ENCODE data around the gene AEBP1.

DNA sequence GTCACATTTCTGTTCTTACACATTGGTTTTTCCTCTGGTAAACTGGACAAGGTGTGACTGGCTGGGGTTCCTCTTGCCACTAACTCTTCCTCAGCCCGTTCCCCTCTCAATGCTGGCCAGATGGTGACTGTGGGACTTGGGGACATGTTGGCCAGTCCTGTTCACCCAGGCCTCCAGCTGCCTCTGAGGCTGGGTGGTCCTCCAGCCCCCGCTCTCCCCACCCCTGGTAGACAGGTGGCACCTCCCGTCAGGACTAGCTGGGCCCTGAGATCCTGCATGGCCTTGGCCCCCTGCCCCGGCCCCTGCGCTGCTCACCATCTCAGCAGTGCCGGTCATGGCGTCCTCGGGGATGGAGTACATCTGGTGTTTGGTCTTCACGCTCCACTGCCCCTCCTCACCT is 47.8 kb downstream of the AEBP1 start:
- TF ChIP-seq, protein P1, sequence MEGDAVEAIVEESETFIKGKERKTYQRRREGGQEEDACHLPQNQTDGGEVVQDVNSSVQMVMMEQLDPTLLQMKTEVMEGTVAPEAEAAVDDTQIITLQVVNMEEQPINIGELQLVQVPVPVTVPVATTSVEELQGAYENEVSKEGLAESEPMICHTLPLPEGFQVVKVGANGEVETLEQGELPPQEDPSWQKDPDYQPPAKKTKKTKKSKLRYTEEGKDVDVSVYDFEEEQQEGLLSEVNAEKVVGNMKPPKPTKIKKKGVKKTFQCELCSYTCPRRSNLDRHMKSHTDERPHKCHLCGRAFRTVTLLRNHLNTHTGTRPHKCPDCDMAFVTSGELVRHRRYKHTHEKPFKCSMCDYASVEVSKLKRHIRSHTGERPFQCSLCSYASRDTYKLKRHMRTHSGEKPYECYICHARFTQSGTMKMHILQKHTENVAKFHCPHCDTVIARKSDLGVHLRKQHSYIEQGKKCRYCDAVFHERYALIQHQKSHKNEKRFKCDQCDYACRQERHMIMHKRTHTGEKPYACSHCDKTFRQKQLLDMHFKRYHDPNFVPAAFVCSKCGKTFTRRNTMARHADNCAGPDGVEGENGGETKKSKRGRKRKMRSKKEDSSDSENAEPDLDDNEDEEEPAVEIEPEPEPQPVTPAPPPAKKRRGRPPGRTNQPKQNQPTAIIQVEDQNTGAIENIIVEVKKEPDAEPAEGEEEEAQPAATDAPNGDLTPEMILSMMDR (IDR thresholded peaks at IDR 0.05), result no peak
- TF ChIP-seq POLR2A (IDR thresholded peaks at IDR 0.05), result no peak

Data from testis (tissue), 2 donors.